ENCODE results near the gene PLCB4.

- TF ChIP-seq CTCF (conservative IDR thresholded peaks at IDR 0.05; ENCODE audit: low read length) = no peak
- TF ChIP-seq EZH2phosphoT487 (IDR thresholded peaks at IDR 0.05; ENCODE audit: borderline replicate concordance, low read depth, low read length) = no peak
These were observed 340.5 kb downstream of the PLCB4 start for GRCh38 chr20:9409352-9409751.

Data from OCI-LY7 (cell line).